ENCODE data around the gene STAT3.
"Not testable (repeated sequence)": the region's sequence is repeated elsewhere in the genome, so short reads cannot be mapped to it uniquely, and the experiment has no call there.

STAT3 gene

GRCh38 chr17:42316755-42317154 lies 71.5 kb downstream of the STAT3 start:
- DNase-seq (ENCODE audit: low read depth in 2 of 2): no peak

GRCh38 chr17:42315402-42316156 lies 72.7 kb downstream of the STAT3 start:
- DNase-seq (ENCODE audit: low read depth in 2 of 2): no peak

GRCh38 chr17:42313773-42314566 lies 74.3 kb downstream of the STAT3 start:
- no peak for DNase-seq (ENCODE audit: low read depth in 2 of 2)

- DNase-seq (ENCODE audit: low read depth in 2 of 2): no peak
Observed at GRCh38 chr17:42313389-42313772, 74.9 kb downstream of the STAT3 start.

- peak; percentile 47 to 62 for DNase-seq (ENCODE audit: low read depth in 2 of 2)
Observed at GRCh38 chr17:42312285-42313130, 75.7 kb downstream of the STAT3 start.

- no peak for DNase-seq (ENCODE audit: low read depth in 2 of 2)
Observed at GRCh38 chr17:42312035-42312284, 76.3 kb downstream of the STAT3 start.

GRCh38 chr17:42311240-42312034 lies 76.8 kb downstream of the STAT3 start:
- no peak for DNase-seq (ENCODE audit: low read depth in 2 of 2)

GRCh38 chr17:42310787-42311215 lies 77.4 kb downstream of the STAT3 start:
- DNase-seq (ENCODE audit: low read depth in 2 of 2): no peak

- DNase-seq (ENCODE audit: low read depth in 2 of 2): no peak
Observed at GRCh38 chr17:42309986-42310786, 78.1 kb downstream of the STAT3 start.

GRCh38 chr17:42309142-42309541 lies 79.1 kb downstream of the STAT3 start:
- no peak for DNase-seq (ENCODE audit: low read depth in 2 of 2)

GRCh38 chr17:42308446-42308845 lies 79.8 kb downstream of the STAT3 start:
- no peak for DNase-seq (ENCODE audit: low read depth in 2 of 2)

- DNase-seq (ENCODE audit: low read depth in 2 of 2): no peak
Observed at GRCh38 chr17:42307362-42307927, 80.8 kb downstream of the STAT3 start.

GRCh38 chr17:42306385-42306667 lies 81.9 kb downstream of the STAT3 start:
- no peak for DNase-seq (ENCODE audit: low read depth in 2 of 2)

- DNase-seq (ENCODE audit: low read depth in 2 of 2): no peak
Observed at GRCh38 chr17:42305543-42306384, 82.5 kb downstream of the STAT3 start.

- not testable (repeated sequence) for DNase-seq (ENCODE audit: low read depth in 2 of 2)
Observed at GRCh38 chr17:42305031-42305330, 83.3 kb downstream of the STAT3 start.

- no peak for DNase-seq (ENCODE audit: low read depth in 2 of 2)
Observed at GRCh38 chr17:42304187-42305030, 83.8 kb downstream of the STAT3 start.

GRCh38 chr17:42303694-42304093 lies 84.5 kb downstream of the STAT3 start:
- no peak for DNase-seq (ENCODE audit: low read depth in 2 of 2)

- DNase-seq (ENCODE audit: low read depth in 2 of 2): no peak
Observed at GRCh38 chr17:42301022-42301421, 87.2 kb downstream of the STAT3 start.

GRCh38 chr17:42299913-42300312 lies 88.3 kb downstream of the STAT3 start:
- DNase-seq (ENCODE audit: low read depth in 2 of 2): not testable (repeated sequence)

Measured in stimulated activated CD8-positive, alpha-beta memory T cell treated with anti-CD3 and anti-CD28 coated beads, Interleukin-2, amount 100 ng/mL, for 1 hour (primary cell).